K562 (cell line): ENCODE data around the gene FBXO22.

Experiments used
- CREB1 ChIP-seq, 2 experiments: sonication (generic) in 1 of 2; formaldehyde crosslinking in 1 of 2; IDR thresholded peaks; 2 replicates each; pipeline versions ENCODE4 v1.6.1 to v1.8.0; 2012 to 2022; ENCODE audit warnings: inconsistent platforms in 1 of 2, mild to moderate bottlenecking in 1 of 2, missing genetic modification reagents in 1 of 2, moderate library complexity in 1 of 2
- CTCF ChIP-seq, 3 experiments: IDR thresholded peaks in 2 of 3; conservative IDR thresholded peaks in 1 of 3; 2 replicates each; pipeline ENCODE4 v1.5.1; 2011 to 2012; ENCODE audit warnings: low read length in 3 of 3, mild to moderate bottlenecking in 3 of 3, control low read depth in 2 of 3, improper control_type of control experiment in 1 of 3, inconsistent platforms in 1 of 3, low read depth in 1 of 3, mixed read lengths in 1 of 3, moderate library complexity in 1 of 3; ENCODE audit not compliant: insufficient read depth in 2 of 3
- EZH2 ChIP-seq: IDR thresholded peaks from 2 replicates; pipeline ENCODE4 v1.6.1; 2012; ENCODE audit warnings: low read depth, mild to moderate bottlenecking, inconsistent platforms, low read length, borderline replicate concordance
- POLR2AphosphoS5 ChIP-seq: IDR thresholded peaks from 2 replicates; pipeline ENCODE4 v1.6.1; 2011; ENCODE audit warnings: mild to moderate bottlenecking, low read depth, low read length, moderate library complexity; ENCODE audit not compliant: control insufficient read depth, insufficient read depth
- SMC3 ChIP-seq: conservative IDR thresholded peaks from 2 replicates; pipeline ENCODE4 v1.6.1; 2011; ENCODE audit warnings: low read depth, low read length, improper control_type of control experiment; ENCODE audit not compliant: insufficient read depth
- ZFP1 ChIP-seq: fragments of 450-650 bp; formaldehyde crosslinking; IDR thresholded peaks from 2 replicates; pipeline ENCODE4 v1.4.0; 2020; ENCODE audit warnings: mild to moderate bottlenecking, mixed read lengths
- TF ChIP-seq, protein P1 (sequence below): fragments of 250-450 bp; sonication (Bioruptor Pico); IDR thresholded peaks from 2 replicates; pipeline ENCODE4 v1.6.1; 2021; ENCODE audit warnings: mild to moderate bottlenecking
- TF ChIP-seq, protein P2 (sequence below): sonication (generic); formaldehyde crosslinking; IDR thresholded peaks from 2 replicates; pipeline ENCODE4 v1.8.1; 2023; ENCODE audit warnings: mild to moderate bottlenecking, missing genetic modification reagents
- TF ChIP-seq, protein P3 (sequence below): fragments of 250-450 bp; sonication (Bioruptor Pico); IDR thresholded peaks from 2 replicates; pipeline ENCODE4 v1.4.0; 2020

GRCh38 chr15:75926931-75927330, 23.3 kb downstream of the FBXO22 start:
- TF ChIP-seq POLR2AphosphoS5 (no peak), CTCF (IDR thresholded peaks at IDR 0.05 in 2 of 3, conservative IDR thresholded peaks at IDR 0.05 in 1 of 3; ENCODE audit: insufficient read depth in 2 of 3, low read depth in 1 of 3, low read length in 3 of 3) (no peak), SMC3 (no peak), CREB1 (IDR thresholded peaks at IDR 0.05) (no peak), CREB1 (CRISPR knock-in tag; IDR thresholded peaks at IDR 0.05) (no peak), EZH2 (no peak), ZFP1 (CRISPR knock-in tag) (no peak)
- TF ChIP-seq, protein P1, sequence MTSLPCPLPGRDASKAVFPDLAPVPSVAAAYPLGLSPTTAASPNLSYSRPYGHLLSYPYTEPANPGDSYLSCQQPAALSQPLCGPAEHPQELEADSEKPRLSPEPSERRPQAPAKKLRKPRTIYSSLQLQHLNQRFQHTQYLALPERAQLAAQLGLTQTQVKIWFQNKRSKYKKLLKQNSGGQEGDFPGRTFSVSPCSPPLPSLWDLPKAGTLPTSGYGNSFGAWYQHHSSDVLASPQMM (CRISPR knock-in tag): no peak
- TF ChIP-seq, protein P2, sequence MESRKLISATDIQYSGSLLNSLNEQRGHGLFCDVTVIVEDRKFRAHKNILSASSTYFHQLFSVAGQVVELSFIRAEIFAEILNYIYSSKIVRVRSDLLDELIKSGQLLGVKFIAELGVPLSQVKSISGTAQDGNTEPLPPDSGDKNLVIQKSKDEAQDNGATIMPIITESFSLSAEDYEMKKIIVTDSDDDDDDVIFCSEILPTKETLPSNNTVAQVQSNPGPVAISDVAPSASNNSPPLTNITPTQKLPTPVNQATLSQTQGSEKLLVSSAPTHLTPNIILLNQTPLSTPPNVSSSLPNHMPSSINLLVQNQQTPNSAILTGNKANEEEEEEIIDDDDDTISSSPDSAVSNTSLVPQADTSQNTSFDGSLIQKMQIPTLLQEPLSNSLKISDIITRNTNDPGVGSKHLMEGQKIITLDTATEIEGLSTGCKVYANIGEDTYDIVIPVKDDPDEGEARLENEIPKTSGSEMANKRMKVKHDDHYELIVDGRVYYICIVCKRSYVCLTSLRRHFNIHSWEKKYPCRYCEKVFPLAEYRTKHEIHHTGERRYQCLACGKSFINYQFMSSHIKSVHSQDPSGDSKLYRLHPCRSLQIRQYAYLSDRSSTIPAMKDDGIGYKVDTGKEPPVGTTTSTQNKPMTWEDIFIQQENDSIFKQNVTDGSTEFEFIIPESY (CRISPR knock-in tag): no peak
- TF ChIP-seq, protein P3, sequence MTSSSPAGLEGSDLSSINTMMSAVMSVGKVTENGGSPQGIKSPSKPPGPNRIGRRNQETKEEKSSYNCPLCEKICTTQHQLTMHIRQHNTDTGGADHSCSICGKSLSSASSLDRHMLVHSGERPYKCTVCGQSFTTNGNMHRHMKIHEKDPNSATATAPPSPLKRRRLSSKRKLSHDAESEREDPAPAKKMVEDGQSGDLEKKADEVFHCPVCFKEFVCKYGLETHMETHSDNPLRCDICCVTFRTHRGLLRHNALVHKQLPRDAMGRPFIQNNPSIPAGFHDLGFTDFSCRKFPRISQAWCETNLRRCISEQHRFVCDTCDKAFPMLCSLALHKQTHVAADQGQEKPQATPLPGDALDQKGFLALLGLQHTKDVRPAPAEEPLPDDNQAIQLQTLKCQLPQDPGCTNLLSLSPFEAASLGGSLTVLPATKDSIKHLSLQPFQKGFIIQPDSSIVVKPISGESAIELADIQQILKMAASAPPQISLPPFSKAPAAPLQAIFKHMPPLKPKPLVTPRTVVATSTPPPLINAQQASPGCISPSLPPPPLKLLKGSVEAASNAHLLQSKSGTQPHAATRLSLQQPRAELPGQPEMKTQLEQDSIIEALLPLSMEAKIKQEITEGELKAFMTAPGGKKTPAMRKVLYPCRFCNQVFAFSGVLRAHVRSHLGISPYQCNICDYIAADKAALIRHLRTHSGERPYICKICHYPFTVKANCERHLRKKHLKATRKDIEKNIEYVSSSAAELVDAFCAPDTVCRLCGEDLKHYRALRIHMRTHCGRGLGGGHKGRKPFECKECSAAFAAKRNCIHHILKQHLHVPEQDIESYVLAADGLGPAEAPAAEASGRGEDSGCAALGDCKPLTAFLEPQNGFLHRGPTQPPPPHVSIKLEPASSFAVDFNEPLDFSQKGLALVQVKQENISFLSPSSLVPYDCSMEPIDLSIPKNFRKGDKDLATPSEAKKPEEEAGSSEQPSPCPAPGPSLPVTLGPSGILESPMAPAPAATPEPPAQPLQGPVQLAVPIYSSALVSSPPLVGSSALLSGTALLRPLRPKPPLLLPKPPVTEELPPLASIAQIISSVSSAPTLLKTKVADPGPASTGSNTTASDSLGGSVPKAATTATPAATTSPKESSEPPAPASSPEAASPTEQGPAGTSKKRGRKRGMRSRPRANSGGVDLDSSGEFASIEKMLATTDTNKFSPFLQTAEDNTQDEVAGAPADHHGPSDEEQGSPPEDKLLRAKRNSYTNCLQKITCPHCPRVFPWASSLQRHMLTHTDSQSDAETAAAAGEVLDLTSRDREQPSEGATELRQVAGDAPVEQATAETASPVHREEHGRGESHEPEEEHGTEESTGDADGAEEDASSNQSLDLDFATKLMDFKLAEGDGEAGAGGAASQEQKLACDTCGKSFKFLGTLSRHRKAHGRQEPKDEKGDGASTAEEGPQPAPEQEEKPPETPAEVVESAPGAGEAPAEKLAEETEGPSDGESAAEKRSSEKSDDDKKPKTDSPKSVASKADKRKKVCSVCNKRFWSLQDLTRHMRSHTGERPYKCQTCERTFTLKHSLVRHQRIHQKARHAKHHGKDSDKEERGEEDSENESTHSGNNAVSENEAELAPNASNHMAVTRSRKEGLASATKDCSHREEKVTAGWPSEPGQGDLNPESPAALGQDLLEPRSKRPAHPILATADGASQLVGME (CRISPR knock-in tag): no peak
